ENCODE results near the gene TAF13.

Gene TAF13

GRCh38 chr1:109075531-109076490 lies at the start of gene TAF13:
Gene TAF13 (minus strand): TSS chr1:109076003. CDS start chr1:109075947, 56 bp downstream.
- DNase-seq (ENCODE audit: low spot score): peak; percentile 96

GRCh38 chr1:109120356-109120755 lies 44.6 kb upstream of the TAF13 start:
- DNase-seq (ENCODE audit: low spot score): no peak

GRCh38 chr1:109118089-109118488 lies 42.3 kb upstream of the TAF13 start:
- no peak for DNase-seq (ENCODE audit: low spot score)

- no peak for DNase-seq (ENCODE audit: low spot score)
These were observed 40.5 kb upstream of the TAF13 start for GRCh38 chr1:109116286-109116685.

GRCh38 chr1:109115685-109116084 lies 39.9 kb upstream of the TAF13 start:
- DNase-seq (ENCODE audit: low spot score): no peak

GRCh38 chr1:109114342-109114674 lies 38.5 kb upstream of the TAF13 start:
- no peak for DNase-seq (ENCODE audit: low spot score)

- DNase-seq (ENCODE audit: low spot score): peak; percentile 56
These were observed 38.0 kb upstream of the TAF13 start, which contains the start of gene ELAPOR1 for GRCh38 chr1:109113590-109114341. Gene ELAPOR1 (plus strand): TSS chr1:109114115. CDS start chr1:109114184, 69 bp downstream.

- peak; percentile 93 for DNase-seq (ENCODE audit: low spot score)
These were observed 37.0 kb upstream of the TAF13 start for GRCh38 chr1:109112652-109113285.

GRCh38 chr1:109112056-109112651 lies 36.4 kb upstream of the TAF13 start:
- DNase-seq (ENCODE audit: low spot score): peak; percentile 40

GRCh38 chr1:109111386-109112055 lies 35.7 kb upstream of the TAF13 start:
- no peak for DNase-seq (ENCODE audit: low spot score)

GRCh38 chr1:109109906-109110305 lies 34.1 kb upstream of the TAF13 start:
- no peak for DNase-seq (ENCODE audit: low spot score)

- DNase-seq (ENCODE audit: low spot score): no peak
These were observed 32.0 kb upstream of the TAF13 start for GRCh38 chr1:109107785-109108184.

GRCh38 chr1:109105881-109106280 lies 30.1 kb upstream of the TAF13 start:
- DNase-seq (ENCODE audit: low spot score): no peak

- peak; percentile 47 for DNase-seq (ENCODE audit: low spot score)
These were observed 28.8 kb upstream of the TAF13 start for GRCh38 chr1:109104364-109105151.

- peak; percentile 97 for DNase-seq (ENCODE audit: low spot score)
These were observed 24.4 kb upstream of the TAF13 start for GRCh38 chr1:109099938-109100773.

- no peak for DNase-seq (ENCODE audit: low spot score)
These were observed 20.3 kb upstream of the TAF13 start for GRCh38 chr1:109096120-109096519.

- no peak for DNase-seq (ENCODE audit: low spot score)
These were observed 19.8 kb upstream of the TAF13 start for GRCh38 chr1:109095631-109096030.

GRCh38 chr1:109094871-109095270 lies 19.1 kb upstream of the TAF13 start:
- DNase-seq (ENCODE audit: low spot score): no peak

- no peak for DNase-seq (ENCODE audit: low spot score)
These were observed 18.6 kb upstream of the TAF13 start for GRCh38 chr1:109094377-109094803.

- peak; percentile 64 for DNase-seq (ENCODE audit: low spot score)
These were observed 16.0 kb upstream of the TAF13 start for GRCh38 chr1:109091839-109092193.

Data from kidney tubule cell (primary cell).